T-helper 2 cell treated with Interferon-gamma antibody and Interleukin-4, amounts not matched to agents 5 μg/mL and 100 μg/mL, for 36 hours (primary cell): ENCODE measurements around the gene EML2.
A peak's percentile ranks its signal among the peaks of the same experiment; 100 is the strongest.

Experiments used
- DNase-seq: peaks from one replicate; pipeline ENCODE4 v3.0.0; 2021; ENCODE audit warnings: low spot score
- H3K27ac Mint-ChIP-seq: one replicate; pipeline ENCODE4 v1.8.0; 2021; ENCODE audit warnings: mild to moderate bottlenecking, mixed read lengths
- H3K27me3 Mint-ChIP-seq: one replicate; pipeline ENCODE4 v1.8.0; 2021; ENCODE audit warnings: low read depth, mixed read lengths
- H3K36me3 Mint-ChIP-seq: one replicate; pipeline ENCODE4 v1.8.0; 2021; ENCODE audit warnings: low read depth, mixed read lengths
- H3K4me1 Mint-ChIP-seq: one replicate; pipeline ENCODE4 v1.8.0; 2021; ENCODE audit warnings: low read depth, mixed read lengths
- H3K4me3 Mint-ChIP-seq: one replicate; pipeline ENCODE4 v1.8.0; 2022; ENCODE audit warnings: mild to moderate bottlenecking, moderate library complexity, mixed read lengths
- H3K9me3 Mint-ChIP-seq: one replicate; pipeline ENCODE4 v1.8.0; 2021; ENCODE audit warnings: mixed read lengths

EML2 gene

DNA sequence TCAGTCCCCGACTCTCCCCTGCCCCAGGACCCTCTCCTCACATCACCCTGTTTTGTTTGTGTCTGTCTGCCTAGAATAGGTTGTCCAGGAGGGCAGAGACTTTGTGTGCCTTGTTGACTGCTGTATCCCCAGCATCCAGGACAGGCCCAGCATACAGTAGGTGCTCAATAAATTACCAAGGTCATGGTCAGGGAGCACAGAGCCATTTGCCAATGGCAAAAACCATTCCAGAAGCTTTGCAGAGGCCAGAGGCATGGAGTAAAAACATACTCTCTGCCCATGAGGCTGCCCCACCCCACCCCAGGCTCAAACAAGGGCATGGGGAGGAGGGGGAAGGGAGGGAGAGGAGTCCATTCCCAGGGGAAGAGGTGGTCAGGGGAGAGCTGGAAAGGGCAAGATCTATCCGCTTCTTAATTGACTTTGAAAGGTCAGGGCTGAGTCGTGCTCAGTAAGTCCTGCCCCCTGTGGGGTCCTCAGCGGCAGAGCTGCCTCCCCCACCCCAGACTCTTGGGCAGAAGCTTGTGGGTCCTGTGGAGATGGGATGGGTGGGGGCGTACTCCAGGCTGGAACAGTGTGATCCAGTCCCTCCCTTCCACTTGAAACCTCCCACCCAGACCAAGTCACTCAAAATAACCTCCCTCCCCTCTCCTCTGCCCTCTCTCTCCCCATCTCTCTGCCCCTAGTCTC is 41.6 kb downstream of the EML2 start:
- Mint-ChIP-seq H3K4me3 (no peak overlapping the region), H3K4me1 (peaks cover 21% of the 10 kb centered on the region), H3K36me3 (no peaks in the 10 kb centered on the region), H3K27me3 (peaks cover 65% of the 10 kb centered on the region), H3K9me3 (no peaks in the 10 kb centered on the region), H3K27ac (no peak overlapping the region)
- DNase-seq, result no peak

DNA sequence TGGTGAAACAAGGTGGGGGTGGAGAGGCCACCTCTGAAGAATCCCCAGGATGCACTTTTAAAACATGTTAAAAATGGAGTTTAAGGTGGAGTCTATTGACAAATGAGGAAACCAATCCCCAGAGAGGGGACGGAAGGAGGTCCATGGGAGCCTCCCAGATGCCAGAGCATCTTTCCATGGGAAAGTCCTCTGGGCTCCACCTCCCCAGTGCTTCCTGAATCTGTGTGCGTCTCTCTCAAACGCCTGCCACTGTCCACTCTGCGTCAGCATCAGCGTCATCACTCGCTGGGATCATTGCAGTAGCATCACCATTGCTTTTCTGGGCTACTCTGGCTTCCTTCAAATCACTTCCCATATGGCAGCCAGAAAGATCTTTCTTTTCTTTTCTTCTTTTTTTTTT is 43.4 kb downstream of the EML2 start:
- Mint-ChIP-seq H3K27me3 (peaks cover 56% of the 10 kb centered on the region), H3K36me3 (no peaks in the 10 kb centered on the region), H3K9me3 (no peaks in the 10 kb centered on the region), H3K27ac (no peak overlapping the region), H3K4me3 (no peak overlapping the region), H3K4me1 (peaks cover 23% of the 10 kb centered on the region)
- DNase-seq, result no peak

DNA sequence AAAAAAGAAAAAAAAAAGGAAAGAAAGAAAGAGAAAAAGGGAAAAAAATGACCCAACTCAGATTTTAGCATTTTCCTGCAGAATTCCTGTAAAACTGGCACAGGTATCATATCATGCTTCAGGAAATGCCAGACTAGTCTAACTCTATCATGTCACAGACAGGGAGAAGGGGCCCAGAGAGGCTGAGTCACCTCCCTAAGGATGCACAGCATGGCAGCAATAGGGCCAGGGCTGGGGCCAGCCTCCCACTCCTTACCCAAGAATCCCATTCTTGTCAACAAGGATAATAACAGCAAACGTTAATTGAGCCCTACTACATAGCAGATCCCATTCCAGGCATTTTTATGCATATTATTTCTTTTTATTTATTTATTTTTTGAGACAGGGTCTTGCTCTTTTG is 45.7 kb downstream of the EML2 start:
- no peak for DNase-seq
- Mint-ChIP-seq H3K36me3 (no peaks in the 10 kb centered on the region), H3K27me3 (peaks cover 38% of the 10 kb centered on the region), H3K4me1 (peaks cover 14% of the 10 kb centered on the region), H3K4me3 (no peak overlapping the region), H3K27ac (no peak overlapping the region), H3K9me3 (no peaks in the 10 kb centered on the region)

DNA sequence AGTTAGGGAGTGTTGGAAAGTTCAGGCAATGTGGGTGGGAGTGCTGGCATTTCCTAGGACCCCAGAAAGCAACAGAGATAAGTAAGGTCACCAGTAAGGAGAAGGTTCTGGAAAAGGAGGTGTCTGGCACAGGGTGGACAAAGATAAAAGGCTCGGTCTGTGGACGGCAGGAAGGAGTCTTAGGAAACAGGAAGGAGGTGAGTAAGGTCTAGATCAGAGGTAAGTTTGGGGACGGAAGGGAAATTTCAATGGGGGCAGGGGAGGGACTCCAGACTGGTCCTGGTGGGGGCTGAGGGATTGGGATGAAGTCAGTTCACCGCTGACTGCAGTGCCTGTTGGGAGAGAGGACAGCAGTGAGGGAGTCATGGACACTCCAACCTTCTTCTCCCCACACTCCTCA is 46.8 kb downstream of the EML2 start:
- Mint-ChIP-seq H3K4me1 (peaks cover 8% of the 10 kb centered on the region), H3K4me3 (no peak overlapping the region), H3K27ac (no peak overlapping the region), H3K36me3 (no peaks in the 10 kb centered on the region), H3K27me3 (peaks cover 27% of the 10 kb centered on the region), H3K9me3 (no peaks in the 10 kb centered on the region)
- no peak for DNase-seq

DNA sequence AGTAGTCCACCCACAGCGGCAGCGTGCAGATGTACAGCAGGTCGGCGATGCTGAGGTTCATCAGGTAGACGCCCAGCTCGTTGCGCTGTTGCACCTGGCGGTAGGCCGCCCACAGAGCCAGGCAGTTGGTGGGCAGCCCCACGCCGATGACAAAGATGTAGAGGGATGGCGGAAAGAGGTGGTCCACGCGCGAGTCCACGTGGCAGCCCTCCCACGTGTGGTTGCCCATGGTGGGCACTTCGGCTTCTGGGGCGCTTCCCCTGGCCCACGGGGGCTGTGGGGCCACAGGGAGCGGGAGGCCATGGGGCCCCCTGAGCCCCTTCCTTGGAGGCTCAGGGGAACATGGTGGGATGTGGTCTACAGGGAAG is 47.6 kb downstream of the EML2 start:
- H3K36me3 Mint-ChIP-seq, result no peaks in the 10 kb centered on the region
- no peak overlapping the region for H3K4me3 Mint-ChIP-seq
- H3K9me3 Mint-ChIP-seq, result no peaks in the 10 kb centered on the region
- H3K27ac Mint-ChIP-seq, result no peak overlapping the region
- peaks cover 19% of the 10 kb centered on the region for H3K27me3 Mint-ChIP-seq
- no peak for DNase-seq
- peaks cover 8% of the 10 kb centered on the region for H3K4me1 Mint-ChIP-seq

DNA sequence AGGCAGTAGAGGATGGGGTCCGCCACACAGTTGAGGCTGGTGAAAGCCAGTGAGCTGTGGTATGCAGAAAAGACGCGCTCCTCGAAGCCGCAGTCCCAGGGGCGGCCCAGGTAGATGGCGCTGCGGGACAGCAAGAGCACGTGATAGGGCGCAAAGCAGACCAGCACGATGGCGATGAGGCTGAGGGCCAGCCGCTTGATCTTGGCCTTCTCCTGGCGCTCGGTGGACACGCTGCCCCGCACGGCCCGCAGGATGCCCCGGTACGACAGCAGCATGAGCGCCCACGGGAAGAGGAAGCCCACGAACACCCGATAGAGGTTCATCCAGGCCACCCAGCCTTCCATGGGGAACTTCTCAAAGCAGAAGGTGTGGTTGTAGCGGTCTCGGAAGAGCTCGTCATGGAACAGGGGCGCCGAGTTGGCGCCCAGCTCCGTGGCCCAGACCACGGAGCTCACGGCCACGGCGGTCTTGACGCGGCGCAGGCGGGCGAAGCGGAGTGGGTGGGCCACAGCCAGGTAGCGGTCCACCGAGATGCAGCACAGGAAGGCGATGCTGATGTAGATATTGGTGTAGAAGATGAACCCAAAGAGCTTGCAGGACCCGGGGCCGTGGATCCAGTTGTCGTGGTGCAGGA is 48.1 kb downstream of the EML2 start:
- DNase-seq, result peak; percentile 37
- Mint-ChIP-seq H3K27ac (no peak overlapping the region), H3K36me3 (no peaks in the 10 kb centered on the region), H3K9me3 (no peaks in the 10 kb centered on the region), H3K4me3 (no peak overlapping the region), H3K4me1 (peaks cover 8% of the 10 kb centered on the region), H3K27me3 (peaks cover 15% of the 10 kb centered on the region)

DNA sequence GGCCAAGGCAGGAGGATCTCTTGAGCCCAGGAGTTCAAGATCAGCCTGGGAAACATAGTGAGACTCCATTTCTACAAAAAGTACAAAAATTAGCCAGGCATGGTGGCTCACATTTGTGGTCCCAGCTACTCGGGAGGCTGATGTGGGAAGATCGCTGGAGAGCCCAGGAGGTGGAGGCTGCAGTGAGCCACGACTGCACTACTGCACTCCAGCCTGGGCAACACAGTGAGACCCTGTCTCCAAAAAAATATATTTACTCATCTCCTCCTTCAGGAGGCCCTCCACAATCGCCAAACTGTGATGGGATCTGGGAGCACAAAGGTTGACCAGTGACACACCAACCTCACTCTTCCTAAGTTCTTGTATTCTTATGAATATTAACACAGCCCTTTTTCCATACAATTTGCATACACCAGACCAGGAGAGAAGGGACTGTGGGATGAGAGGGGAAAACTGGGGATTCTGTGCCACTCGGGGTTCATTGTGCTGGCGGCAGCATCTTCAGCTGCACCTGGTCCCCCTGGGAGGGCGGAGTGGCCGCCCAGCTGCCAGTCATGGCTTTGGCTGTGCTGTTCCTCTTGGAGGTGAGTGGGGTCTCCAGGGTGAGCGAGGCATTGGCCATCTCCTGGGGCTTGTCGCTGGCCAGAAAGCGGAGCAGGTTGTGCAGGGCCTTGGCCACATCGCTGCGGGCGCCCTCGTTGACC is 48.7 kb downstream of the EML2 start:
- Mint-ChIP-seq H3K4me3 (no peak overlapping the region), H3K36me3 (no peaks in the 10 kb centered on the region), H3K9me3 (no peaks in the 10 kb centered on the region), H3K27me3 (peaks cover 12% of the 10 kb centered on the region), H3K27ac (no peak overlapping the region), H3K4me1 (peaks cover 8% of the 10 kb centered on the region)
- no peak for DNase-seq

DNA sequence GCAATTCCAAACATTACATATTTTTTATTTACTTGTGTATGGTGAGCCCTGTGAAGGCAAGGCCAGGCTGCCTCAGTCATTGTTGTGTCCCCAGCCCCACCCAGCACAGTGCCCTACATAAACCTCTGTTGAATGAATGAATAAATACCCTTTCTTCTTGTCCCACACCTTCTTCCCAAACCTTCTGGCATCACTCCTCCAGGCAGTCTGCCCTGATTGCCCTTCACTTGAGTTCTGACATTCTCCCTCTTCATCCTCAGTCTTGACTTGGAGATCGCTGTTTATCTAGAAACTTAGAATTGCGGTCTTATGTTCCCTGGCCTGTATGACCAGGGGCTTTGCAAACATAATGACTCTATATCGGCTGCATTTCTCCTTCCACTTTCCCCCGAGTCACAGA is 49.4 kb downstream of the EML2 start:
- no peak overlapping the region for H3K27ac Mint-ChIP-seq

DNA sequence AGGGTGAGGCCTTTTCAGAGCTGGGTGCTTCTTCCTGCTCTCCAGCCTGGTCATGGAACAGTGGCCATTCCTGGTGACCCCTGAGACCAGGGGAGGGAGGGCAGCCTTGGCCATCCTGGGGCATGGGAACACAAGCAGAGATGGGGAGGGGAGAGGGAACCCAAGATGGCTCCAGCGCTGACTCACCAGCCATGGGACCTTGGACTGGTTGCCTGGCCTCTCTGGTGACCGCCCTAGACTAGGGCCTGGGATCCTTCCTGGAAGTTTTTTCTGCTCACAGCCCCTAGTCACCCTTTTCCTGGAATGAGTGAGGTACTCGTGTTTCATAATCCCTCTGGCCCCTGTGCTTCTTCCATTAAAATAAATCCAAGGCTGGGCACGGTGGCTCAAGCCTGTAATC is 51.3 kb downstream of the EML2 start:
- Mint-ChIP-seq H3K4me3 (no peak overlapping the region), H3K27ac (no peak overlapping the region), H3K9me3 (no peaks in the 10 kb centered on the region), H3K27me3 (peaks cover 12% of the 10 kb centered on the region), H3K4me1 (peaks cover 17% of the 10 kb centered on the region), H3K36me3 (peaks cover 5% of the 10 kb centered on the region)
- no peak for DNase-seq

More for the DNA sequence above, 49.4 kb downstream of the EML2 start:
- H3K27me3 Mint-ChIP-seq, result peaks cover 12% of the 10 kb centered on the region
- H3K4me3 Mint-ChIP-seq, result no peak overlapping the region
- peaks cover 12% of the 10 kb centered on the region for H3K4me1 Mint-ChIP-seq
- no peaks in the 10 kb centered on the region for H3K36me3 Mint-ChIP-seq
- DNase-seq, result no peak
- H3K9me3 Mint-ChIP-seq, result no peaks in the 10 kb centered on the region

DNA sequence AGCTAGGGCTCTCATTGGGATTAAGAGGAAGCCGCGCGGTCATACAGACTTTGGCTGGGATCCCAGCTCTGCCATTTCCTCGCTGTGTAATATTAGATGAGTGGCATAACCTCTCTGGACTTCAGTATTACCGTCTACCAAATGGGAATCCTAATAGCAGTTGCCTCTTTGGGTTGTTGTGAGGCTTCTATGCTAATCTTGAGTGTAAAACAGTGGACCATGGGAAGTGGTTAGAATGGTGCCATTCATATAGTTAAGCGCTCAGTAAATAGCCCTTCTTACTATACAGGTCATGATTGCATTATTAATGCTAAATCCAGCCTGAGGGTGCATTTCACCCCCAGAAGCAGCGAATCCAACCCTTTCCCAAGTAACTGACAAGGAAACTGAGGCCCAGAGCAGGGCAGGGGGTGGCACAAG is 54.0 kb downstream of the EML2 start:
- Mint-ChIP-seq H3K4me1 (peaks cover 14% of the 10 kb centered on the region), H3K4me3 (peak overlapping the region; percentile 94), H3K27me3 (peaks cover 5% of the 10 kb centered on the region), H3K36me3 (peaks cover 10% of the 10 kb centered on the region), H3K9me3 (no peaks in the 10 kb centered on the region), H3K27ac (peak overlapping the region; percentile 99)
- DNase-seq, result no peak

DNA sequence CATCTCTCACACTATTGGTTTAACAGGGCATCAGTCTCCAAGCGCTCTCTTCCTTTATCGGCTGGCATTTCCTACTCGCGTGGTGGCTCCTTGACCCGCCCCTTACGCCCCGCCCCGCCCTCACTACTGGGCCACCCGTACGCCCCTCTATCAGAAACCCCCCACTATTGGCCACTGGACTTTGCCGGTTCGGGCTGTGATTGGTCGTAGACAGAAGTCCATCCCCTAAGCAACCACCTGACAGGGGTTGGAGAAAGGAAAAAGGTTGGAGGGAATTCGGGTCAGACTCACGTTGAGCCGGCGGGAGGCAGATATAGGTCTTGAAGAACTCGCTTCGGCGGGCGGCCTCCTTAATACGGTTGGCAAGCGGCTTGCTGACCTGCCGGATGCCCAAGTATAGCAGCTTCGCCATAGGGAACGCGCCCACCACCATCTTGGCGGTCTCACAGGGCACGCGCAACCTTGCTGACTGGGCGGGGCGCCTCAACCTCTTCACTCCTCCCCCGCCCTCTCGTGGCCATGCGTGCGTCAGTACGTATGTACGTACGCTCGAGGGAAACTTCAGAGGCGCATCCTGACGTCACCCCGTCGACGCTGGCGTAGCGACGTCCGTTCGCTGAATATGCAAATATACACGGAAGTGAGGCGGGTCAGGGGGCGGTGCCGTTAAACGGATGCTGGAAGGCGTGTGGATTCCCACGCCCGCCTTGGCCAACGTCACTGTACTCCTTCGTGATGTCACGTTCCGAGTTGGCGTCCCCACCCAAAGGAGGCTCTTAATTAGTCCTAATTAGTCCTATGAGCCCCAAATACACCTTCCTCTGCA is 54.7 kb downstream of the EML2 start, which contains the start of gene OPA3:
Gene OPA3, minus strand, starts transcription at position 471 of the 826 bp plus-strand sequence. Its CDS starts 38 bp downstream, at position 433.
- peak within 1 kb of the TSS; percentile 99 for H3K27ac Mint-ChIP-seq
- no peaks in the 10 kb centered on the region for H3K9me3 Mint-ChIP-seq
- H3K4me3 Mint-ChIP-seq, result peak within 1 kb of the TSS; percentile 94
- peak; percentile 99 for DNase-seq
- H3K4me1 Mint-ChIP-seq, result peaks cover 14% of the 10 kb centered on the region
- H3K36me3 Mint-ChIP-seq, result peaks cover 10% of the 10 kb centered on the region
- peaks cover 1% of the 10 kb centered on the region for H3K27me3 Mint-ChIP-seq

DNA sequence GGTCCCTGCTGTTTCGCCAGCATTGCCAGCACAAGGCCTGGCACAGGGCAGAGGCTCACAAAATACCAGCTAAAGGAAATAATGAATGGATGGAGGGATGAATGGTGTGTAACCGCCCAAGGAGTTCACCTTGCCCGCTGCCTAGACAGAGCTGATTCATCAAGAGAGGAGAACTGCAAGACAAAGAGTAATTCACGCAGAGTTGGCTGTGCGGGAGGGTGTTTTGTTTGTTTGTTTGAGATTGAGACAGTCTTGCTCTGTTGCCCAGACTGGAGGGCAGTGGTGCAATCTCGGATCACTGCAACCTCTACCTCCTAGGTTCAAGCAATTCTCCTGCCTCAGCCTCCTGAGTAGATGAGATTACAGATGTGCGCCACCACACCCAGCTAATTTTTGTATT is 57.6 kb downstream of the EML2 start:
- Mint-ChIP-seq H3K27me3 (no peaks in the 10 kb centered on the region), H3K9me3 (no peaks in the 10 kb centered on the region), H3K36me3 (peaks cover 10% of the 10 kb centered on the region), H3K4me3 (no peak overlapping the region), H3K27ac (no peak overlapping the region), H3K4me1 (peaks cover 21% of the 10 kb centered on the region)
- no peak for DNase-seq

DNA sequence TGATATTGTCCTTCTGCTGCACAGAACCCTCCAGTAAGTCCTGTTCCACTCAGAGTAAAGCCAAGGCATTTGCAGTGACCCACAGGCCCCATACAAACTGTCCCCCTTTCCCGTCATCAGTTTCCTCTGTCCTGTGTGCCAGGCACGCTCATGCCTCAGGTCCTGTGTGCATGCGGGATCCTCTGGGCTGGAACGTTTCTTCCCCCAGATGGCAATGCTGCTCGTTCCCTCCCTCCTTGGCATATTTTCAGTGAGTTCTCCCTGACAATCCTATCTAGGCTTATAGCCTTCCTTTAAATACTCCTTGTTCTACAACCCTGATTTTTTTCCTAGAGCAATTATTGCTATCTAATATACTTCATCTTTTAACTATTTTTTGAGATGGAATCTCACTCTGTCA is 60.3 kb downstream of the EML2 start:
- DNase-seq, result no peak
- H3K27ac Mint-ChIP-seq, result no peak overlapping the region
- no peaks in the 10 kb centered on the region for H3K27me3 Mint-ChIP-seq
- no peaks in the 10 kb centered on the region for H3K9me3 Mint-ChIP-seq
- no peak overlapping the region for H3K4me3 Mint-ChIP-seq
- peaks cover 6% of the 10 kb centered on the region for H3K36me3 Mint-ChIP-seq
- H3K4me1 Mint-ChIP-seq, result peaks cover 13% of the 10 kb centered on the region
